Measurements from ENCODE around the gene MMP10.

Gene MMP10

GRCh38 chr11:102763440-102763839 lies 17.0 kb downstream of the MMP10 start:
- H3K9me2 ChIP-seq (replicated peaks; ENCODE audit: low read depth, low read length), result no peaks in the 10 kb centered on the region
- TF ChIP-seq CTCF (conservative IDR thresholded peaks at IDR 0.05; ENCODE audit: low read length) (no peak), EZH2phosphoT487 (IDR thresholded peaks at IDR 0.05; ENCODE audit: borderline replicate concordance) (no peak)
- no peak overlapping the region for H3K9ac ChIP-seq (ENCODE audit: low read depth, low read length, poor library complexity, severe bottlenecking)
- no peaks in the 10 kb centered on the region for H4K20me1 ChIP-seq (ENCODE audit: insufficient read depth, low read length, poor library complexity, severe bottlenecking)
- no peaks in the 10 kb centered on the region for H3K27me3 ChIP-seq (ENCODE audit: insufficient read depth, low read length, poor library complexity, severe bottlenecking)
- H3K4me3 ChIP-seq (ENCODE audit: low read length, poor library complexity, severe bottlenecking), result no peak overlapping the region
- no peak overlapping the region for H2AFZ ChIP-seq (ENCODE audit: low read length)
- no peak overlapping the region for H3K4me2 ChIP-seq (ENCODE audit: low read depth, low read length, poor library complexity, severe bottlenecking)
- H3K79me2 ChIP-seq (ENCODE audit: insufficient read depth, low read length), result no peaks in the 10 kb centered on the region
- H3K36me3 ChIP-seq (ENCODE audit: insufficient read depth, low read length), result no peaks in the 10 kb centered on the region
- H3F3A ChIP-seq (ENCODE audit: low read depth), result no peaks in the 10 kb centered on the region
- no peaks in the 10 kb centered on the region for H3K4me1 ChIP-seq (ENCODE audit: insufficient read depth, low read length, poor library complexity, severe bottlenecking)
- no peaks in the 10 kb centered on the region for H3K9me3 ChIP-seq (ENCODE audit: insufficient read depth, low read depth, low read length)

- TF ChIP-seq EZH2phosphoT487 (IDR thresholded peaks at IDR 0.05; ENCODE audit: borderline replicate concordance) (no peak), CTCF (conservative IDR thresholded peaks at IDR 0.05; ENCODE audit: low read length) (no peak)
These were observed 18.1 kb downstream of the MMP10 start for GRCh38 chr11:102762361-102762767.

GRCh38 chr11:102761646-102762238 lies 18.7 kb downstream of the MMP10 start:
- Histone ChIP-seq H3K9me2 (replicated peaks; ENCODE audit: low read depth, low read length) (no peaks in the 10 kb centered on the region), H3K4me1 (ENCODE audit: insufficient read depth, low read length, poor library complexity, severe bottlenecking) (no peaks in the 10 kb centered on the region), H3K9me3 (ENCODE audit: insufficient read depth, low read depth, low read length) (no peaks in the 10 kb centered on the region)

More at GRCh38 chr11:102762361-102762767, 18.1 kb downstream of the MMP10 start:
- Histone ChIP-seq H3K79me2 (ENCODE audit: insufficient read depth, low read length) (no peaks in the 10 kb centered on the region), H2AFZ (ENCODE audit: low read length) (no peak overlapping the region), H3F3A (ENCODE audit: low read depth) (no peaks in the 10 kb centered on the region), H3K4me3 (ENCODE audit: low read length, poor library complexity, severe bottlenecking) (no peak overlapping the region), H3K9me2 (replicated peaks; ENCODE audit: low read depth, low read length) (no peaks in the 10 kb centered on the region), H3K36me3 (ENCODE audit: insufficient read depth, low read length) (no peaks in the 10 kb centered on the region), H4K20me1 (ENCODE audit: insufficient read depth, low read length, poor library complexity, severe bottlenecking) (no peaks in the 10 kb centered on the region), H3K9ac (ENCODE audit: low read depth, low read length, poor library complexity, severe bottlenecking) (no peak overlapping the region), H3K4me2 (ENCODE audit: low read depth, low read length, poor library complexity, severe bottlenecking) (no peak overlapping the region), H3K9me3 (ENCODE audit: insufficient read depth, low read depth, low read length) (no peaks in the 10 kb centered on the region), H3K4me1 (ENCODE audit: insufficient read depth, low read length, poor library complexity, severe bottlenecking) (no peaks in the 10 kb centered on the region), H3K27me3 (ENCODE audit: insufficient read depth, low read length, poor library complexity, severe bottlenecking) (no peaks in the 10 kb centered on the region)

More at GRCh38 chr11:102761646-102762238, 18.7 kb downstream of the MMP10 start:
- no peak overlapping the region for H3K4me2 ChIP-seq (ENCODE audit: low read depth, low read length, poor library complexity, severe bottlenecking)
- no peaks in the 10 kb centered on the region for H3K27me3 ChIP-seq (ENCODE audit: insufficient read depth, low read length, poor library complexity, severe bottlenecking)
- no peak overlapping the region for H3K9ac ChIP-seq (ENCODE audit: low read depth, low read length, poor library complexity, severe bottlenecking)
- H2AFZ ChIP-seq (ENCODE audit: low read length), result no peak overlapping the region
- TF ChIP-seq EZH2phosphoT487 (IDR thresholded peaks at IDR 0.05; ENCODE audit: borderline replicate concordance) (no peak), CTCF (conservative IDR thresholded peaks at IDR 0.05; ENCODE audit: low read length) (no peak)
- no peaks in the 10 kb centered on the region for H3K36me3 ChIP-seq (ENCODE audit: insufficient read depth, low read length)
- no peaks in the 10 kb centered on the region for H3F3A ChIP-seq (ENCODE audit: low read depth)
- H3K4me3 ChIP-seq (ENCODE audit: low read length, poor library complexity, severe bottlenecking), result no peak overlapping the region
- H4K20me1 ChIP-seq (ENCODE audit: insufficient read depth, low read length, poor library complexity, severe bottlenecking), result no peaks in the 10 kb centered on the region
- no peaks in the 10 kb centered on the region for H3K79me2 ChIP-seq (ENCODE audit: insufficient read depth, low read length)

Measured in Loucy (cell line).